Naive thymus-derived CD4-positive, alpha-beta T cell (primary cell): ENCODE data around the gene REEP1. TPM values are rescaled to one million over a fixed set of nuclear protein-coding genes. Genes with fewer than 3 reads are reported as not detected.
A peak's percentile ranks its signal among the peaks of the same experiment; 100 is the strongest.

Source experiments
- ATAC-seq: fragments of 150-1000 bp; cut with Tn5 transposase; 2 replicates; pipeline ENCODE4 v1.10.0; 2021; ENCODE audit warnings: mild to moderate bottlenecking, moderate library complexity
- CTCF ChIA-PET: fragments of 350-600 bp; sonication (Branson Sonifier 250); formaldehyde crosslinking; loops from one replicate; lab custom pipeline; 2021; ENCODE audit warnings: antibody characterized with exemption; lab: Charles Lee
- POLR2A ChIA-PET: fragments of 350-600 bp; sonication (Branson Sonifier 250); formaldehyde crosslinking; loops from one replicate; lab custom pipeline; 2021; ENCODE audit warnings: antibody characterized with exemption, inconsistent platforms; lab: Charles Lee
- DNase-seq, 9 donors: peaks; one replicate each; pipeline versions ENCODE4 v3.0.0 to v3.0.0-alpha.2; 2020 to 2022; ENCODE audit warnings: mixed read lengths in 1 of 9
- H3K27ac ChIP-seq: one replicate; pipeline ENCODE4 v1.7.0; 2013; ENCODE audit warnings: mild to moderate bottlenecking, low read depth, low read length, moderate library complexity
- H3K27me3 ChIP-seq, 2 donors: one replicate each; pipeline ENCODE4 v1.7.0; 2013; ENCODE audit warnings: low read length in 2 of 2, mild to moderate bottlenecking in 2 of 2, moderate library complexity in 2 of 2; ENCODE audit not compliant: control insufficient read depth in 2 of 2, insufficient read depth in 2 of 2
- H3K36me3 ChIP-seq, 3 experiments: 1 replicate in 2 of 3; 2 replicates in 1 of 3; pipeline ENCODE4 v1.7.0; 2013; ENCODE audit warnings: low read length in 3 of 3, mild to moderate bottlenecking in 3 of 3, moderate library complexity in 1 of 3; ENCODE audit not compliant: insufficient read depth in 3 of 3, control insufficient read depth in 2 of 3
- H3K4me1 ChIP-seq, 2 donors: one replicate each; pipeline ENCODE4 v1.7.0; 2013; ENCODE audit warnings: low read length in 2 of 2, mild to moderate bottlenecking in 2 of 2, moderate library complexity in 1 of 2; ENCODE audit not compliant: control insufficient read depth in 2 of 2, insufficient read depth in 2 of 2
- H3K4me3 ChIP-seq: 2 replicates; pipeline ENCODE4 v1.7.0; 2013; ENCODE audit warnings: mild to moderate bottlenecking, low read length
- H3K9me3 ChIP-seq, 3 experiments: 1 replicate in 2 of 3; 2 replicates in 1 of 3; pipeline ENCODE4 v1.7.0; 2013; ENCODE audit warnings: low read length in 3 of 3; ENCODE audit not compliant: control insufficient read depth in 2 of 3
- H3K27ac Mint-ChIP-seq, 9 donors: one replicate each; pipeline ENCODE4 v1.8.0; 2020 to 2022; ENCODE audit warnings: mixed read lengths in 9 of 9, mild to moderate bottlenecking in 8 of 9, moderate library complexity in 5 of 9, inconsistent platforms in 2 of 9
- H3K27me3 Mint-ChIP-seq, 5 donors: one replicate each; pipeline ENCODE4 v1.8.0; 2021 to 2022; ENCODE audit warnings: mixed read lengths in 5 of 5, mild to moderate bottlenecking in 1 of 5
- H3K36me3 Mint-ChIP-seq, 5 donors: one replicate each; pipeline ENCODE4 v1.8.0; 2020 to 2022; ENCODE audit warnings: mixed read lengths in 5 of 5, mild to moderate bottlenecking in 3 of 5, inconsistent platforms in 1 of 5
- H3K4me1 Mint-ChIP-seq, 7 donors: one replicate each; pipeline ENCODE4 v1.8.0; 2020 to 2022; ENCODE audit warnings: mixed read lengths in 7 of 7, mild to moderate bottlenecking in 3 of 7, inconsistent platforms in 1 of 7
- H3K4me3 Mint-ChIP-seq, 10 donors: one replicate each; pipeline ENCODE4 v1.8.0; 2020 to 2022; ENCODE audit warnings: mild to moderate bottlenecking in 10 of 10, mixed read lengths in 10 of 10, moderate library complexity in 6 of 10, inconsistent platforms in 2 of 10
- H3K9me3 Mint-ChIP-seq, 11 donors: one replicate each; pipeline ENCODE4 v1.8.0; 2020 to 2022; ENCODE audit warnings: mixed read lengths in 11 of 11, mild to moderate bottlenecking in 4 of 11, inconsistent platforms in 1 of 11, moderate library complexity in 1 of 11
- intact Hi-C, 2 donors: fragments of 100-400 bp; cut with micrococcal nuclease; formaldehyde crosslinking; loops; one replicate each; pipeline ENCODE4 v1.15.1; 2023
- polyA plus RNA-seq, 2 donors: library from polyadenylated mRNA; unstranded; fragments of 300-500 nt; fragmentation: Illumina TruSeq; gene quantifications; one replicate each; pipeline ENCODE4 v1.2.3, GENCODE V29; 2021
- total RNA-seq, 6 experiments: library from RNA in 5 of 6; stranded (reverse) in 5 of 6; gene quantifications; 1 replicate in 5 of 6; 2 replicates in 1 of 6; pipeline ENCODE4 v1.2.3 and lab custom pipeline; 2021 to 2026

REEP1 gene
- total and polyA plus RNA-seq, 7 experiments from 2014 or later, result 0.05 to 0.45 (median 0.29) TPM

DNA sequence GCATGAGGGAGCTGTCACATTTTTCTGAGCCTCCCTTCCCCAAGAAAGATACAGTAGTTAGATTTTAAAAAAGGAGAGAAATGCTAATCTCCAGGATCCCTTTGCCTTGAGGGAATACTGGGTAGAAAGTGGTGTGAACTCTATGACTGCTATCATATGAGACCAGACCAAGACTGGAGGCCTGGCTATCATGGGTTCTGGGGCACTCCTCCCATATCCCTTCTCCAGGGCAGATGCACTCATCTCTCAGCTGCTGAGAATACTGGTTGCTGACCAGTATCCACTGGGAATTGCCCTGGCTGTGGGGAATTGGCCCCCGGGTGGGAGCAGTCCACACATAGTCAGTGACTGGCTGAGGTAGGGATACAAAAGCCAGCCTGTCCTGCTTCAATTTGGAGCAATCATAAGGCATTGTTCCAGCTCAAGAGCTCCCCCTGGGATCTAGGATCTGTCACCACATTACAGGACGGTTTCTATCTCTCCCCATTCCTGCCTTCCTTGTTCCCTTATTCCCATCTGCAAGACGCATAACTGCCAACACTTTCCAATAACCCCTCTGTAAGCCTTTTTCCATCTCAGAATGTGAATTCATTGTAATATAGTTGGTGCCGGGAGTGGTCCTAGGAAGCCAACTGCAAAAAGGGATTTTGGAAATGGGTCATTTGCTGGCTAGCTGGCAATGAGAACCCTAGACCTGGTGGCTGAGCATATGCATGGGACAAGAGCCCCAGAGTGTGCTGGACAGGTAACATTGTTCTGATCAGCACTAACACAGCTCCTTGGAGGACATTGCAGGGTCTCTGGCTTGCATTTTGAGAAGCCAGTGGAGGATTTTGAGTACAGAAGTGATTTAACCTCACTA, 35.4 kb upstream of the REEP1 start:
- H3K4me3 Mint-ChIP-seq, result peak overlapping the region in 6 of 10 donors; percentile 9 to 84 (median 56)
- no peaks in the 10 kb centered on the region for H3K36me3 ChIP-seq
- H3K4me1 Mint-ChIP-seq, result peaks cover 16 to 64% (median 57%) of the 10 kb centered on the region in 7 donors
- peaks cover 0 to 22% (median 9%) of the 10 kb centered on the region in 11 donors for H3K9me3 Mint-ChIP-seq
- H3K4me1 ChIP-seq, result peaks cover 6 to 51% of the 10 kb centered on the region in 2 donors
- intact Hi-C loops, result loop anchor here in 1 of 2 donors (10.0 kb wide), 1 partner anchor 302 kb away; no protein-coding TSS in a partner anchor
- no peaks in the 10 kb centered on the region for H3K9me3 ChIP-seq
- ChIA-PET CTCF (interaction anchor here (0.7 to 6.2 kb wide), 3 partner anchors 10 to 150 kb away, joined by 3 to 50 read pairs (median 4); no protein-coding TSS in a partner anchor), POLR2A (interaction anchor here (1.4 to 8.1 kb wide), 3 partner anchors 69 to 267 kb away, joined by 5 to 97 read pairs (median 5); partner anchors contain the start of genes KDM3A, POLR1A and PTCD3)
- ATAC-seq, result peak; percentile 26
- H3K27ac Mint-ChIP-seq, result peak overlapping the region in 8 of 9 donors; percentile 71 to 94 (median 91)
- H3K4me3 ChIP-seq, result no peak overlapping the region
- H3K27me3 Mint-ChIP-seq, result peaks cover 0 to 18% (median 0%) of the 10 kb centered on the region in 5 donors
- H3K36me3 Mint-ChIP-seq, result peaks cover 4 to 15% (median 9%) of the 10 kb centered on the region in 5 donors
- H3K27ac ChIP-seq, result peak overlapping the region; percentile 43
- DNase-seq, result no peak
- H3K27me3 ChIP-seq, result no peaks in the 10 kb centered on the region

DNA sequence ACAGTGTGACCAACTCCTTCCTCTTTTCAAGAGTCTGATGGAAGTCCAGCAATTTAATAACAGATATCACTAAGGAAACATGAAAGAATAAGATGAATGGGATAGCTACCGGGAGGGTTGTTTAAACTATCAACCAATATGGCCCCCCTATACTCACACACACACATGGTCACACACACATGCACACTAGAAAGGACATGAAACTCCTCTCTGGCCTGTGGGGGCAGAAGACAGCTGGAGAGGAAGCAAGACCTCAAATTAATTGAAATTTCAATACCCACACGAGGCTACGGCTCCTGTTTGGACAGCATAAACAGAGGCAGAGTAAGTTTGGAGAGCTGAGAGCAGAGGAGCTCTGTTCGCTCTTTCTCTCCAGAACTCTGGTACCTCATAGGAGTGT, 34.7 kb upstream of the REEP1 start:
- peak overlapping the region in 9 of 10 donors; percentile 0 to 84 (median 45) for H3K4me3 Mint-ChIP-seq
- ChIA-PET CTCF (interaction anchor here (0.7 to 6.2 kb wide), 3 partner anchors 11 to 149 kb away, joined by 3 to 50 read pairs (median 4); no protein-coding TSS in a partner anchor), POLR2A (interaction anchor here (0.6 to 8.1 kb wide), 6 partner anchors 9 to 373 kb away, joined by 3 to 97 read pairs (median 4); partner anchors contain the start of genes KDM3A, POLR1A and PTCD3)
- peaks cover 6 to 51% of the 10 kb centered on the region in 2 donors for H3K4me1 ChIP-seq
- ATAC-seq (no peak), DNase-seq (no peak)
- no peaks in the 10 kb centered on the region for H3K36me3 ChIP-seq
- H3K27ac ChIP-seq, result peak overlapping the region; percentile 43
- peaks cover 0 to 21% (median 9%) of the 10 kb centered on the region in 11 donors for H3K9me3 Mint-ChIP-seq
- intact Hi-C loops, result loop anchor here in 1 of 2 donors (10.0 kb wide), 1 partner anchor 303 kb away; no protein-coding TSS in a partner anchor
- peak overlapping the region in 8 of 9 donors; percentile 71 to 94 (median 91) for H3K27ac Mint-ChIP-seq
- H3K27me3 Mint-ChIP-seq, result peaks cover 0 to 14% (median 0%) of the 10 kb centered on the region in 5 donors
- no peaks in the 10 kb centered on the region for H3K27me3 ChIP-seq
- peaks cover 20 to 71% (median 64%) of the 10 kb centered on the region in 7 donors for H3K4me1 Mint-ChIP-seq
- no peaks in the 10 kb centered on the region for H3K9me3 ChIP-seq
- peaks cover 3 to 15% (median 9%) of the 10 kb centered on the region in 5 donors for H3K36me3 Mint-ChIP-seq
- H3K4me3 ChIP-seq, result no peak overlapping the region

DNA sequence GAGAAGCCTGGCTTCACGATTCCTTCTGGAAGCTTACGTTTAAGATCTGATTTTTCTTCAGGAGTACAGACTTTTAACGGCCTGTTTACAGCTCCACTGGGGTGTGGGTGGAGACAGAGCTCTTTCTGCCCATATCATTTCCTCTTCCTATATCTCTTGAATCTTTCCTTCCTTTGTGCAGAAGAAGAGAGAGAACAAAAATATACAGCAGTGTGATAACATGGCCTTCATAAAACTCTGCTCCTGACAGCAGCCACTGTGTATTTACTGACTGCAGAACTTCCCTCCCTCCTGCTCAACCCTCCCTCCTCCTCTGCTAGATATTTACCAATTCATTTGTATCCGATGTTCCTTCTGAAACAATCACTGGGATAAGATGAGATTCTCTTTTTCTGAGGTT, 34.1 kb upstream of the REEP1 start:
- peak in 5 of 9 donors; percentile 11 to 23 (median 19) for DNase-seq
- Mint-ChIP-seq H3K4me3 (peak overlapping the region; percentile 72 to 86 (median 78)), H3K27ac (peak overlapping the region; percentile 10 to 98 (median 91)), H3K4me1 (peaks cover 24 to 75% (median 66%) of the 10 kb centered on the region in 7 donors), H3K9me3 (peaks cover 0 to 17% (median 7%) of the 10 kb centered on the region in 11 donors), H3K27me3 (peaks cover 0 to 12% (median 0%) of the 10 kb centered on the region in 5 donors), H3K36me3 (peaks cover 0 to 15% (median 9%) of the 10 kb centered on the region in 5 donors)
- CTCF ChIA-PET, result interaction anchor here (1.7 to 6.2 kb wide), 2 partner anchors 11 to 149 kb away, joined by 4 to 50 read pairs; no protein-coding TSS in a partner anchor
- ATAC-seq, result peak; percentile 30
- Histone ChIP-seq H3K9me3 (no peaks in the 10 kb centered on the region), H3K27me3 (no peaks in the 10 kb centered on the region), H3K4me1 (peaks cover 6 to 51% of the 10 kb centered on the region in 2 donors), H3K27ac (peak overlapping the region; percentile 63), H3K4me3 (peak overlapping the region; percentile 11), H3K36me3 (no peaks in the 10 kb centered on the region)
- POLR2A ChIA-PET, result interaction anchor here (0.6 to 8.1 kb wide), 6 partner anchors 10 to 372 kb away, joined by 3 to 97 read pairs (median 3); partner anchors contain the start of genes KDM3A, POLR1A and PTCD3
- intact Hi-C loops, result loop anchor here in 1 of 2 donors (1.0 to 10.0 kb wide), 2 partner anchors 71 to 303 kb away; no protein-coding TSS in a partner anchor

DNA sequence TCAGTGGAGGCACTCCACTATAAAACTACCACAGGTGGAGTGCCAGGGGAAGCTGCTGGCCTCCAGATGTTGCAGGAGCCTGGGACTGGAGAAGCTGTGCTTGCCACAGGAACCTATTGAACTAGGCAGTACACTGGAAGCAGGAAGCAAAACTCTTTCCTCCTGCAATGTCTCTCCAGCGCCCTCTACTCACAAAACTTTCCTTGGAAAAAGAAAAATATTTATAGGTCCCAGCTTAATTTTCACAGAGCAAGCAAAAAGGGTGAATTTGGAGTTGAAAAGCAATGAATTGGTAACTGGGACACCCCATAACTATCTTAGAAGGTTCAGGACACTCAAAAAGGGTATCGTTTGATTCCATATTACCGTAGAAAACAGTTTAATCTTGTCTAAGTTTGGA, 33.2 kb upstream of the REEP1 start:
- H3K4me3 ChIP-seq, result no peak overlapping the region
- Mint-ChIP-seq H3K27me3 (peaks cover 0 to 8% (median 0%) of the 10 kb centered on the region in 5 donors), H3K36me3 (peaks cover 0 to 15% (median 4%) of the 10 kb centered on the region in 5 donors), H3K4me1 (peaks cover 24 to 82% (median 66%) of the 10 kb centered on the region in 7 donors), H3K27ac (peak overlapping the region in 6 of 9 donors; percentile 73 to 94 (median 89)), H3K4me3 (peak overlapping the region in 4 of 10 donors; percentile 18 to 84 (median 48)), H3K9me3 (peaks cover 0 to 12% (median 6%) of the 10 kb centered on the region in 11 donors)
- no peaks in the 10 kb centered on the region for H3K36me3 ChIP-seq
- POLR2A ChIA-PET, result interaction anchor here (0.6 to 8.1 kb wide), 6 partner anchors 72 to 252 kb away, joined by 3 to 97 read pairs (median 3); partner anchors contain the start of gene KDM3A
- CTCF ChIA-PET, result interaction anchor here (1.0 to 6.2 kb wide), 2 partner anchors 72 to 148 kb away, joined by 3 to 50 read pairs; no protein-coding TSS in a partner anchor
- H3K4me1 ChIP-seq, result peaks cover 6 to 51% of the 10 kb centered on the region in 2 donors
- no peaks in the 10 kb centered on the region for H3K9me3 ChIP-seq
- no peak for DNase-seq
- no peak overlapping the region for H3K27ac ChIP-seq
- no peak for ATAC-seq
- H3K27me3 ChIP-seq, result no peaks in the 10 kb centered on the region
- intact Hi-C loops, result loop anchor here in 1 of 2 donors (10.0 kb wide), 1 partner anchor 304 kb away; no protein-coding TSS in a partner anchor

DNA sequence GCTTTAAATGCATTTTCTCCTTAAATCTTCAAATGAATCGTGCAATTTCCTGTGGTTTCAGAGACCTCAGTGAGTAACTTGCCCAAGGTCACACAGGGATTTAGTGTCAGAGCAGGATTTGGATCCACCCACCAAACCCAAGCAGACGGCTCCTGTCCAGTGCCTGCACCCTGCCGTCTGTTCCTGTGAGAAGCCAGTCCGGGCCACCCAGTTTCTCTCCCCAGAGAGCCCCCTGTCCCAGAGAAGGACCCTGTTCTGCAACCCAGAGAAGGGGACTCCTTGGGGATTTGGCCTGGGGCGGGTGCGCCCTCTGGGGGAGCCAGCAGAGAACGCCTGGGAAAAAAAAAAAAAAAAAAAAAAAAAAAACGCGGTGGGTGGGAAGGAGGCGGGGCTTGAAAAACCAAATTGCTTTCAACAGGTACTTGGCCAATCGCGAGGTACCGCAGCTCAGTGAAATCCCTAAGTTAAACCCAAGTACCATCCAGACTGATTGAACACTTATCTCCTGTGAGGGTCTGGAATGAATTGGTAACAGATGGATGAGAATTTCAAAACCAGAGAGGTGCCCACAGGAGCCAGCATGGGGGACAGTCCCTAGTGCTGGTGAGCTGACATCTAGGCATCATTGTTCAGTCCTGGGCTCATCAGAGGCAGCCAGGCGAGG, 30.9 kb upstream of the REEP1 start:
- peak overlapping the region; percentile 43 to 84 (median 70) for H3K4me3 Mint-ChIP-seq
- intact Hi-C loops, result loop anchor here (1.0 to 5.0 kb wide), 2 partner anchors 147 to 261 kb away; partner anchors contain the start of genes POLR1A (in 1 of the 2) and PTCD3 (in 1 of the 2)
- H3K4me3 ChIP-seq, result peak overlapping the region; percentile 50
- peaks cover 24 to 77% (median 63%) of the 10 kb centered on the region in 7 donors for H3K4me1 Mint-ChIP-seq
- CTCF ChIA-PET, result interaction anchor here (0.6 to 6.2 kb wide), 6 partner anchors 34 to 524 kb away, joined by 3 to 50 read pairs (median 4); partner anchors contain the start of gene KDM3A
- peaks cover 6 to 51% of the 10 kb centered on the region in 2 donors for H3K4me1 ChIP-seq
- H3K27ac Mint-ChIP-seq, result peak overlapping the region in 8 of 9 donors; percentile 60 to 94 (median 82)
- H3K9me3 ChIP-seq, result no peaks in the 10 kb centered on the region
- POLR2A ChIA-PET, result interaction anchor here (0.6 to 8.1 kb wide), 7 partner anchors 49 to 548 kb away, joined by 3 to 97 read pairs (median 3); partner anchors contain the start of gene KDM3A
- DNase-seq, result peak; percentile 12 to 51 (median 43)
- peaks cover 0 to 14% (median 4%) of the 10 kb centered on the region in 11 donors for H3K9me3 Mint-ChIP-seq
- H3K27me3 Mint-ChIP-seq, result no peaks in the 10 kb centered on the region
- no peaks in the 10 kb centered on the region for H3K27me3 ChIP-seq
- H3K36me3 ChIP-seq, result no peaks in the 10 kb centered on the region
- peak; percentile 75 for ATAC-seq
- no peak overlapping the region for H3K27ac ChIP-seq
- H3K36me3 Mint-ChIP-seq, result peaks cover 0 to 15% (median 4%) of the 10 kb centered on the region in 5 donors
